NCI-H1105 (cell line): ENCODE results near the gene GPR183.
"Not testable (repeated sequence)": the region's sequence is repeated elsewhere in the genome, so short reads cannot be mapped to it uniquely, and the experiment has no call there.

Experiments
- DNase-seq: peaks from one replicate; lab custom pipeline; 2025; lab: John Stamatoyannopoulos, UW

GPR183 gene

DNA sequence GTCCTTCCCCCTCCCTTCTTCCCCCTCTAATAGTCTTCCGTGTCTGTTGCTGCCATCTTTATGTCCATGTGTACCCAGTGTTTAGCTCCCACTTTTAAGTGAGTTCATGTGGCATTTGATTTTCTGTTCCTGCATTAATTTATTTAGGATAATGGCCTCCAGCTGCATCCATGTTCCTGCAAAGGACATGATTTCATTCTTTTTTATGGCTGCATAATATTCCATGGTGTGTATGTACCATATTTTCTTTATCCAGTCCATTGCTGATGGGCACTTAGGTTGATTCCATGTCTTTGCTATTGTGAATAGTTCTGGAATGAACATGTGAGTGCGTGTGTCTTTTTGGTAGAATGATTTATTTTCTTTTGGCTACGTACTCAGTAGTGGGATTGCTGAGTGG, 58.0 kb downstream of the GPR183 start:
- not testable (repeated sequence) for DNase-seq

DNA sequence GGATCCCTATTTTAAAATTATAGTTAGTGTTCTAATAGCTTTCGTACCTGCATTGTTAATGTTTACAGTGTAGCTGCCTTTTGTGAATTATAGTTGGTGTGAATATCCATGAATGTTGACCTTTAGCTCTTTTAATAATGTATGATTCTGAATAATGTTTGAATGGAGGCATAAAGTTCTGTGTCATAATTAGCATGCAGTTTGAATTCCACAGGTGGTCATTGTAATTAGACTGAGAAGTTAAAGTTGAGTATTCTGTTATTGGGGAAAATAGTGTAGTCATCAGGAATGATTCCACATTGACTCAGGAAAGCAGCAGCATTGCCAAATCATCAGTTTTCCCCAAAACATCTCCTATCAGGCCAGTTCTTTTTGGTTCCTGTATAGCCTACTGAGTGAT, 61.1 kb downstream of the GPR183 start:
- DNase-seq: no peak
